MM.1S (cell line): ENCODE measurements around the gene AGBL1.

ENCODE experiments used
- DNase-seq: peaks from one replicate; pipeline ENCODE4 v3.0.0-alpha.2; 2015
- H2AFZ ChIP-seq: fragments of 300-600 bp; sonication (generic); 2 replicates; pipeline ENCODE4 v1.6.0; 2016; ENCODE audit warnings: antibody characterized with exemption, low read length
- H3F3A ChIP-seq: fragments of 300-600 bp; sonication (generic); 2 replicates; pipeline ENCODE4 v1.6.1; 2016; ENCODE audit warnings: mild to moderate bottlenecking, antibody characterized with exemption, low read length, moderate library complexity, mixed read lengths; ENCODE audit not compliant: insufficient read depth
- H3K27ac ChIP-seq: fragments of 300-600 bp; sonication (generic); 2 replicates; pipeline ENCODE4 v1.5.1; 2016; ENCODE audit warnings: mild to moderate bottlenecking, low read length
- H3K27me3 ChIP-seq: fragments of 300-600 bp; sonication (generic); replicated peaks from 2 replicates; pipeline ENCODE4 v1.6.0; 2016; ENCODE audit warnings: low read length; ENCODE audit not compliant: insufficient read depth
- H3K36me3 ChIP-seq: fragments of 300-600 bp; sonication (generic); replicated peaks from 2 replicates; pipeline ENCODE4 v1.6.1; 2016; ENCODE audit warnings: mild to moderate bottlenecking, low read length, mixed read lengths; ENCODE audit not compliant: insufficient read depth
- H3K4me1 ChIP-seq: fragments of 300-600 bp; sonication (generic); 2 replicates; pipeline ENCODE4 v1.6.1; 2016; ENCODE audit warnings: low read length, mixed read lengths
- H3K4me2 ChIP-seq: fragments of 300-600 bp; sonication (generic); 2 replicates; pipeline ENCODE4 v1.6.0; 2016; ENCODE audit warnings: low read depth, low read length
- H3K4me3 ChIP-seq: fragments of 300-600 bp; sonication (generic); 2 replicates; pipeline ENCODE4 v1.5.1; 2016; ENCODE audit warnings: low read length, mixed read lengths
- H3K79me2 ChIP-seq: fragments of 300-600 bp; sonication (generic); 2 replicates; pipeline ENCODE4 v1.6.1; 2016; ENCODE audit warnings: mixed run types, low read length, mixed read lengths
- H3K9ac ChIP-seq: fragments of 300-600 bp; sonication (generic); 2 replicates; pipeline ENCODE4 v1.6.1; 2016; ENCODE audit warnings: low read length, mixed read lengths
- H3K9me2 ChIP-seq: fragments of 300-600 bp; sonication (generic); replicated peaks from 2 replicates; pipeline ENCODE4 v1.6.1; 2016; ENCODE audit warnings: mild to moderate bottlenecking, low read length, mixed read lengths; ENCODE audit not compliant: insufficient read depth
- H3K9me3 ChIP-seq: fragments of 300-600 bp; sonication (generic); replicated peaks from 2 replicates; pipeline ENCODE4 v1.6.1; 2016; ENCODE audit warnings: mild to moderate bottlenecking, low read length, mixed read lengths; ENCODE audit not compliant: insufficient read depth
- H4K20me1 ChIP-seq: fragments of 300-600 bp; sonication (generic); 2 replicates; pipeline ENCODE4 v1.6.1; 2016; ENCODE audit warnings: mild to moderate bottlenecking, low read length, moderate library complexity, mixed read lengths; ENCODE audit not compliant: insufficient read depth
- EZH2 ChIP-seq: fragments of 300-600 bp; sonication (generic); optimal IDR thresholded peaks from 2 replicates; pipeline ENCODE3; 2017; ENCODE audit warnings: low read depth, mild to moderate bottlenecking, antibody characterized with exemption, low read length, mixed read lengths
- EZH2phosphoT487 ChIP-seq: fragments of 300-600 bp; sonication (generic); IDR thresholded peaks from 2 replicates; pipeline ENCODE4 v1.6.1; 2018; ENCODE audit warnings: antibody characterized with exemption, low read length
- TF ChIP-seq, protein P1 (sequence below): fragments of 300-600 bp; sonication (generic); IDR thresholded peaks from 2 replicates; pipeline ENCODE4 v1.5.1; 2016; ENCODE audit warnings: antibody characterized with exemption, low read length, mixed read lengths

The AGBL1 gene

GRCh38 chr15:86502301-86502700 is 422.6 kb downstream of the AGBL1 start:
- H2AFZ ChIP-seq, result no peak overlapping the region
- DNase-seq, result no peak
- H3K36me3 ChIP-seq, result no peaks in the 10 kb centered on the region
- H3F3A ChIP-seq, result no peaks in the 10 kb centered on the region
- no peaks in the 10 kb centered on the region for H3K79me2 ChIP-seq
- no peak overlapping the region for H3K4me2 ChIP-seq
- no peaks in the 10 kb centered on the region for H3K27me3 ChIP-seq
- no peaks in the 10 kb centered on the region for H3K9me2 ChIP-seq
- no peaks in the 10 kb centered on the region for H3K4me1 ChIP-seq
- H3K9me3 ChIP-seq, result no peaks in the 10 kb centered on the region
- H3K27ac ChIP-seq, result no peak overlapping the region
- no peak overlapping the region for H3K9ac ChIP-seq
- no peaks in the 10 kb centered on the region for H4K20me1 ChIP-seq
- H3K4me3 ChIP-seq, result no peak overlapping the region
- TF ChIP-seq EZH2phosphoT487, result no peak
- TF ChIP-seq EZH2, result no peak
- TF ChIP-seq, protein P1, sequence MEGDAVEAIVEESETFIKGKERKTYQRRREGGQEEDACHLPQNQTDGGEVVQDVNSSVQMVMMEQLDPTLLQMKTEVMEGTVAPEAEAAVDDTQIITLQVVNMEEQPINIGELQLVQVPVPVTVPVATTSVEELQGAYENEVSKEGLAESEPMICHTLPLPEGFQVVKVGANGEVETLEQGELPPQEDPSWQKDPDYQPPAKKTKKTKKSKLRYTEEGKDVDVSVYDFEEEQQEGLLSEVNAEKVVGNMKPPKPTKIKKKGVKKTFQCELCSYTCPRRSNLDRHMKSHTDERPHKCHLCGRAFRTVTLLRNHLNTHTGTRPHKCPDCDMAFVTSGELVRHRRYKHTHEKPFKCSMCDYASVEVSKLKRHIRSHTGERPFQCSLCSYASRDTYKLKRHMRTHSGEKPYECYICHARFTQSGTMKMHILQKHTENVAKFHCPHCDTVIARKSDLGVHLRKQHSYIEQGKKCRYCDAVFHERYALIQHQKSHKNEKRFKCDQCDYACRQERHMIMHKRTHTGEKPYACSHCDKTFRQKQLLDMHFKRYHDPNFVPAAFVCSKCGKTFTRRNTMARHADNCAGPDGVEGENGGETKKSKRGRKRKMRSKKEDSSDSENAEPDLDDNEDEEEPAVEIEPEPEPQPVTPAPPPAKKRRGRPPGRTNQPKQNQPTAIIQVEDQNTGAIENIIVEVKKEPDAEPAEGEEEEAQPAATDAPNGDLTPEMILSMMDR, result no peak

DNA sequence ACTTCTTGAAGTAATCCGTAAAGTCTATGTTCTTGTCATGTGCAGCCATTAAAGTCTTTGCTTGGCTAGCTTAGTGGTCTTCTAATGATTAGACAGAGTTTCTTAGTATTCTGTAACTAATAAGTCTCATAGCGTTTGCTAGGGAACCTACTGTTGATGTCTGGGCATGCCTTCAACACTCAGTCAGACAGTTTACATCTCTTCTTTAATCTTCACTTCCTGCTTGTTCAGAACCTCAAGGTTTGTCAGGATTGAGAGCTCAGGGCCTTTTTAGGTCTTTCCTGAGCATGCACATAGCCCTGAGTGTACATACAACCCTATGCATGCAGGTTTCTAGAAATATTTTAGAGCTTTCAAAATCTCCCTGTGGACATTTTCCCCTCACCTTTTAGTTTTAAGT is 426.3 kb downstream of the AGBL1 start:
- TF ChIP-seq, protein P1, result no peak
- TF ChIP-seq EZH2phosphoT487 (no peak), EZH2 (no peak)
- Histone ChIP-seq H2AFZ (no peak overlapping the region), H3K9me3 (no peaks in the 10 kb centered on the region), H4K20me1 (no peaks in the 10 kb centered on the region), H3K4me2 (no peak overlapping the region), H3K9ac (no peak overlapping the region), H3K27me3 (no peaks in the 10 kb centered on the region), H3K4me1 (no peaks in the 10 kb centered on the region), H3K9me2 (no peaks in the 10 kb centered on the region), H3K27ac (no peak overlapping the region), H3F3A (no peaks in the 10 kb centered on the region), H3K4me3 (no peak overlapping the region), H3K79me2 (no peaks in the 10 kb centered on the region), H3K36me3 (no peaks in the 10 kb centered on the region)
- DNase-seq, result no peak

DNA sequence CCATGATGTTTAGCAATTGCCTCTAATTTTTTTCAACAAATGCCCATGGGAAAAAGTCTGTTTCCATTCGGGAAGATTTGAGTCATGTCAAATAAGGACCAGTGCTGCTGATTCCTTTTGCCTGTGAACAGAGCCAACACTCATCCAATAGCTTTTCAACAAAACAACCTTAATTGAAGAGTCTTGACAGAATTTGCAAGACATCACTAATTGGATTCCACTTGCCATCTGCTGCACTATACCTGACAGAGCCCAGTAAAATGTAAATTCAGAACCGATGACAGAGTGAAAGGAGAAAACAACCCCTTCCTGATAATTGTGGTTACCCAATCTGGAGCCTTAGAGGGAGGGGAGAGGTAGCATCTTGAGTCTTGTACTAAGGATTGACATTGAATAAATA is 426.7 kb downstream of the AGBL1 start:
- no peaks in the 10 kb centered on the region for H3K9me2 ChIP-seq

More for the DNA sequence above, 426.7 kb downstream of the AGBL1 start:
- no peaks in the 10 kb centered on the region for H3K27me3 ChIP-seq
- no peak overlapping the region for H3K4me2 ChIP-seq
- no peaks in the 10 kb centered on the region for H3K9me3 ChIP-seq
- H3K27ac ChIP-seq, result no peak overlapping the region
- no peaks in the 10 kb centered on the region for H4K20me1 ChIP-seq
- no peak for DNase-seq
- H3K36me3 ChIP-seq, result no peaks in the 10 kb centered on the region
- H3F3A ChIP-seq, result no peaks in the 10 kb centered on the region
- no peaks in the 10 kb centered on the region for H3K79me2 ChIP-seq
- H3K4me1 ChIP-seq, result no peaks in the 10 kb centered on the region
- H2AFZ ChIP-seq, result no peak overlapping the region
- H3K4me3 ChIP-seq, result no peak overlapping the region
- TF ChIP-seq EZH2 (no peak), EZH2phosphoT487 (no peak)
- TF ChIP-seq, protein P1, result no peak
- H3K9ac ChIP-seq, result no peak overlapping the region
